GM19455 (cell line): ENCODE results near the gene CPA5.

Experiments used
- ATAC-seq: cut with Tn5 transposase; IDR thresholded peaks from one replicate; pipeline ENCODE4 v1.9.1; 2021; ENCODE audit not compliant: unreplicated experiment

The CPA5 gene

DNA sequence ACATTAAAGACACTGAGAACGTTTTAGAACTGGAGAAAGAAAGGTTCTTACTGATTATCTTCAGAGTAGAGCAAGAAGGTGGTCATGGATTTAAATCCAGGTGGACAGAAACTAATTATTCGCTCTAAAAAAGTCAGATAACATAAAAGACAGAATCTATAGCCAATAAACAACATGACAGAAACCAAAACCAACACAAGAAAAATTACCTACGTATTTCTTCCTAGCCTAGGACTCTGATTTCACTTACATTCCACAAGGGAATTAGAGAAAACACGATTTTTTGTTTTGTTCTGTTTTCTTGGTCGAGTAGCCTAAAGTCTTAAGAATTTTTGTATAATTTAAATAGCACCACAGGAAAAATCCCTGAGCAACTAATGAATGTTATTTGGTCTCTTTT lies 50.8 kb downstream of the CPA5 start:
- ATAC-seq: no peak

DNA sequence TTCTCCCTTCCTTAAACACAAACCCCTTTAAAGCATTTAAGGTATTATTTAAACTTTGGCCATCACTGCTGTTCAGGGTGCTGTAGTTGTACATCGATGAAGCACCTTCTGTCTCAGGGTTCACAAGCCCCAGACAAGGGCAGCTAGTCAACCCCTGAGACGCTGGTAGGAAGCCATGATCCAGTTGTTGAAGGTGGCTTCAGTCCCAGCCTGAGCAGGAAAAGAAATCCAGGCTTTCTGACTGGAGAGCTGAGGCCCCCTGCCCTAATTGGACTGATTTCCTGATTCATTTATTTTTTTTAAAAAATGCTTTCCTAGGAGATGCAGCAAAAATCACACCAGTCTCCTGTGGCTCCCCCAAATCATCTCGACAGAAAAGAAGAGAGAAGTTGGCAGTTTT lies 51.5 kb downstream of the CPA5 start:
- ATAC-seq: no peak

DNA sequence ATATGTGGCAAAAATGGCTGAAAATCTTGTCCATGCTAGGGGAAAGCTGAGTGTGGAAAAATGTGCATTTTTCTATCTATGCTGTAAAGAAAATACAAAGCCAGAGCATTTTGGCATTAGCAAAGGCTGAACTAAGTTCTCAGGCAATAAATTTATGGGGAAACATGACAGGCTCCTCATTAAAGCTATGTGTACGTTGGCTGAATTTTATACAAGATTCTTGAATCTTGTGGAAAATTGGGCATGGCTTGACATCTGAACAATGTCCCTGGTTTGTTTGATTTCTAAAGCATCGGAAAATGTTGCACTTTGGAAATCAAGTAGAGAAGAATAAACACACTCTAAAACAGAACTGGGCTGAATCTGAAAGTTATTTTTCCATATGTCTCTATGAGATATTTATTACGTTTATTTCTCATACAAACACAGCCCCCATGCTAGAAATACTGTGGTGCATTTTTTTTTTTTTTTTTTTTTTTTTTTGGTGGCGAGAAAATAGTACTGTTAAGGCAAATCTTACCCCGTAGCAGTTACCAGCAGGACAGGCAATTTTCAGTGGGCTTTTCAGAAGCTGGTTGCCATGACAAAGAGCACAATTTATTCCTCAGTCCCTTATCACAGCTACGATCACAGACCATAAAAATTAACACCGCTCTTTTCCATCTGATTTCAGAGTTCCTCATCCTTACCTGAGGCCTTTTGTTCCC lies 52.6 kb downstream of the CPA5 start:
- ATAC-seq: no peak

DNA sequence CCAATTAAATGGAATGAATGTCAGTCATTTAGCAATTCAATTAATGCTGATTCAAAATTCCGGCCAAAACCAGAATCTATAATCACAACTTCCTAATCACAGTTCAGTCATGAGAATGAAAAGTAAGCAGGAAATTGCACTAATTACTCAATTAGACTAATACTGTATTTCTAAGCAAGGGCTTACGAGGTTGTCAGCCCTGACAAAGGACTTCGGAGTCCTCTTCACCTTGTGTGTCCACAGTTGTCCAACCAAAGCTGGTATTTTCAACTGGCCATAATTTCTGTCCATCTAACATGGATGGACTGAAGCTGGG lies 53.1 kb downstream of the CPA5 start:
- ATAC-seq: no peak

DNA sequence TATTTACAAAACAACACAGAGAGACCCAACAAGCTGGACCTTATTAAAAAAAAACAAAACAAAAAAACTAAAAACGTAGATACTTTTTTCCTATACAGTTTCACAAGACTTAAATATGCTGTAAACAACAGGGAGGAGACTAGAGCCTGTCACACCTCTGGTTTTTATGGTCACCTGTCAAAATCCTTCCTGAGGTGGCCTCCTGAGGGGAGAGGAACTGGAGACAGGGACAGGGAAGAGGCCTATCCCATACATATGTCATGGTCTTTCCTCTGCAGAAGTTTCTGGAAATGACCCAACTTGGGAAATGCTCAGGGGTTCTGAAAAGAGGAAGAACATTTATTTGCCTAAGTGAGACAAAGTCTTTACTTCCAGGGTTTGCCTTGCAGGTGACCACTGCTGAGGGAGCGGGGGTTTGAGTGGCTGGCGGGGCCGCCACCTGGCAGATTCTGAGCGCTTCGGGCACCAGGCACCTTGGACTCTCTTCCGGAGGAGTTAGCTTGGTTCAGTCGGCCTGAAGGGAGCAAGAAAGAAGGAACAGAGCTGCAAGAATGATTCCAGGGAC lies 54.0 kb downstream of the CPA5 start:
- ATAC-seq: no peak

DNA sequence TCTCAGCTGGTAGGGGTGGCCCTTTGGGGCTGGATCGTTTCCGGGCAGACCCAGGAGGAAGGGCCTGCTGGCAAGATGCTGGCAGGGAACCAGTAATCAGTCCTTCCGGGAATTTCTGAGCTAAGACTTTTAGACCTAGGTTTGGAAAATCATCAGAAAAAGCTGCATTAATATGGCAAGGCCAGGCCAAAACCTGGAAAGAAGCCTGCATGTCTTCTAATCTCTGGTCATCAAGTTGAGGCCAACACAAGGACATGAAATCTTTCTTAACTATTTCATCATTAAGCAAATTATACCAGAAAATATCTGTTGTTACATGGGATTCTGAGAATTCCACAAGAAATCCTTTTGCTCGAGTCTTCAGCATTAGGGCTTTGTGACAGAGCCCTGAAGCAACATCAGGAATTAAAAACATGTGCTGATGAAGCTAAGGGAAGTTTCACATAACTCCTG lies 55.5 kb downstream of the CPA5 start:
- ATAC-seq: no peak

DNA sequence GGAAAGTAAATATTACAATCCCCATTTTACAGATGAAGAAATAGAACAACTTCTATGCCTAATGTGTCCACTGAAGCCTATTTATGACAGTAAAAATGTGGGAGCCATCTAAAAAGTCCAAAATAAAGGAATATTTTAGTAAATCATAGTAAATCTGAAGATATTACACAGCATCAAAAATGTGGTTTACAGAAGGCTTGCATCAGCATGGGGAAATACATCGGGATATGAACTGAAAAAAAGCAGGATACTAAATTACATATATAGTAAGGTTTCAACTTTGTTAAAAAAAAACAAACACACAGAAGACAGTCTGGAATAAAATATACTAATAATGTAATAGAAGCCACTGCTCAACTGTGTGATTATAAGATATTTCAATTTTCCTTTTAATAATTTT lies 56.5 kb downstream of the CPA5 start:
- ATAC-seq: no peak

DNA sequence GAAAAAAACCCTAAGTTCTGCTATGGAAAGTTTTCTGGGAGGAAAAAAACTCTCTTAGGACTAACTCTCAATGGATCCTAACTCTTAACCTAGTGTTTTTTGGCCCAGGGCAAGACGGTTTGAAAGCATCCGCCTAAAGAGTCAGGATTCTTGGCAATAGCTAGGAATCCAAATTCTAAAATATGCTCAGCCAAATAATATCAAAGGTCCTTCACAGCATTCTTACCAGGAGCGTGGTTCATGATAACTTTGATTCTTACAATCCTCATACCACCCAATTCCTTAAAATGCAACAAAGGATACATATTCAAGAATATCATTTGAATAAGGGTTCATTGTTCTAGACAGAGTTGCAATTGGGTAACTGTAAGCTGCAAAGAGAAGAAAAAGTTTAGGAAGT lies 57.0 kb downstream of the CPA5 start:
- no peak for ATAC-seq

DNA sequence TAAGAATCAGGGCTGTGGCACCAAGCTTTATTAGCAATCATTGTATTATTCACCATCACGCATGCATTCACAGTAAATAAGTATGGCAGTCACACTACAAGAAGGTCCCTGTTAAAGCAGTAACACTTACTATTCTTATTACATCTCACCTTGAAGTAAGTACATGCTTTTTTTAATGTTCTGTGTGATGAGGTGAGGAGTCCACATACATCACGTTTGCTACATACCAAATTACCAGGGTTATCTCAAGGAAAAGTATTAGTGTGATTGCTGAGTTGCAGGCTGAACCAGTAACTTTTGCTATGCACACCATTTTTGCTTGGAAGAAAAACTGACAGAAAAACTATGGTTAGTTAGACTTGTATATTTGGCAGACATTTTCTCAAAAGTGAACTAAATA lies 60.4 kb downstream of the CPA5 start:
- ATAC-seq: no peak

DNA sequence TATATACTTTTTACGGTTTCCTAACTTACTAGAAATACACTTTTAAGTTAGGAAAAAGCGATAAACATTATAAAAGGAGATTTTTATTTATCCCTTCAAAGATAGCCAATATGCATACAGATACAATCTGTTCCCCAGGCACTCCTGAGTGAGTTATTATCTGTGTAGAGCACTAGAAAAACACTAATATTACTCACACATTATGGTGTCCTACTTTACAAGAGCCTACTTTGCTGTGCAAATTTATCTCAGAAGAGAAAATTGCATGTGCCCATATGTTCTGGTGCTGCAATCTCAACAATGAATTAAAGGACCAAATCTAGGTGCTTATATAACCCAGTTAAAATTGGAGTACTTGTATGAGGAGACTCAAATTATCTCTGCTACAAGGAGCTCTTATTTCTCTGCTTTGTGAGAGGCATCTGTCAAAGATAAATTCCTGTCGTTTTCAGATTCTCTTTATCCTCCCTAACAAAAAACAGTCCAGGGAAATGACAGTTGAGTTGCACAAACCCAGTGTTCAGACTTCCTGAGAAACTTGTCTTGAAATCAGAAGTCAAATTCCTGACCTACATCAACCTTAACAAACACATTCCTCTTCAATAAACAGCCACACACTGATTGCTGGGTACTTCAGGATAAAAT lies 64.6 kb downstream of the CPA5 start:
- no peak for ATAC-seq

DNA sequence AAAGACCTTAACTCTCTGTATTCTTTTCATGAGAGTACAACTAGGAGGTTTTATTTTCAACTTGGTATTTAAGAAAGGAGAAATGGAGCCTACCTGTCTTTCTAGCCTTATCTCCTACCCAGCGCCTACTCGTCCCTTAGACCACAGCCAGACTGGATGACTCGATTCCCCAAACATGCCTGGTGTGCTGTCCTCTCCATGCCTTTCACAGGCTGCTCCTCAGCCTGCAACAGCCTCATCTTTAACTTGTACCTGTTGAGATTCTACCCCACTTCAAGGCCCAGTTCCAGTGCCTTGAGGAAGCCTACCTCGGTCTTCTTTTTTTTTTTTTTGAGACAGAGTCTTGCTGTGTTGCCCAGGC lies 65.1 kb downstream of the CPA5 start:
- ATAC-seq: no peak

DNA sequence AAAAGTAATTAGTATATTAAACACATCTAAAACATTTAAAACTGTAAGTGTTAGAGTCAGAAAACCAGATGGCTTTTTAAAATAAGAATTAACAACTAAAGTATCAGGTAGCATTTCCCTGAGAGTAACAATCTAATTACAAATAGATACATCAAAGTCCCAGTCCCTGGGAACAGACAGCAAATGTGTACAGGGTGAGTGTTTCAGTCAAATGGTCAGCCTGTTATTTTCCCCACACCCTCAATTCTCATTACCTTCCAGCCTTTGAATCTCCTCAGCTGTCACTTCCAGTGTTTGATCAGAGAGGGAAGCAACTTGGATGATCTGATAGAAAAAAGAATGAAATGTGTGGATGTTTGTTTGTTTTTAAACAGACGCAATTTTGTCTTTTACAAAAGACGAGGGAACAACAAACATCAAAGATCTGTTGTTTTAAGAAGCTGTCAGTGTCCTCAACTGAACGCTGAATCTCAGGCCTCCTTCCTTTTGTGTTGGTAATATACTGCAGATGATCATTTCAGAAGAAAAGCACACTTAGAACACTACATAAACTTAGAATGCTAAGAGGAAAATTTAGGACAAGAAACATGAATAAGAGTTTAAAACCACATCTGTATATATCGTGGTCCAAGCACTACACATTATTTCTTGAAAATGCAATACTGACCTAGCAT lies 66.4 kb downstream of the CPA5 start:
- no peak for ATAC-seq

DNA sequence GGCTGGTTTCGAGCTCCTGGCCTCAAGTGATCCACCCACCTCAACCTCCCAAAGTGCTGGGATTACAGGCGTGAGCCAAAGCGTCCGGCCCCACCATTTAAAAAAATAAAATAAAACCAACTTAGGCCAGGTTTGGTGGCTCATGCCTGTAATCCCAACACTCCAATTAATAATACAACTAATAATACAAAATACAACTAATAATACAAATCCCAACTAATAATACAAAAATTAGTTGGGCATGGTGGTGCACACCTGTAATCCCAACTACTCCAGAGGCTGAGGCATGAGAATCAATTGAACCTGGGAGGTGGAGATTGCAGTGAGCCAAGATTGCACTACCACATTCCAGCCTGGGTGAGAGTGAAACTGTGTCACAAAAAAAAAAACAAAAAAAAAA lies 68.6 kb downstream of the CPA5 start:
- no peak for ATAC-seq

DNA sequence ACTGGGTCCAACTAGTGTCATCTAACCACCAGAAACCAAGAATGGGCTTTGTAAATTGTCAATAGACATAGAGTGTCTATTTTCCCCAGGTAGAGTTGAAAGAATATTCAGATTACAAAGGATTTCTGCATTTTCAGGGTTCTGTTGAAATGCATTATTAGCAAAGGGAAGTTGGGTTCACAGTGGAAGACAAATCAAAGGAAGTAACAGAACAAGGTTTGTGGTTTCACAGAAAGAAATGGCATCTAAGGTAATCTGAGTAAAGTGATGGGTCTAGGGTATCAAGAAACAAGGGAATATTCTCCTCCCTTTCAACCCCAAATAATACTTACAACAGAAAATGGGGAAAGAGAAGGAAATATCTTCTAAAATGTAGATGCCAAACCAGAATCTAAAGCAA lies 70.4 kb downstream of the CPA5 start:
- ATAC-seq: no peak

DNA sequence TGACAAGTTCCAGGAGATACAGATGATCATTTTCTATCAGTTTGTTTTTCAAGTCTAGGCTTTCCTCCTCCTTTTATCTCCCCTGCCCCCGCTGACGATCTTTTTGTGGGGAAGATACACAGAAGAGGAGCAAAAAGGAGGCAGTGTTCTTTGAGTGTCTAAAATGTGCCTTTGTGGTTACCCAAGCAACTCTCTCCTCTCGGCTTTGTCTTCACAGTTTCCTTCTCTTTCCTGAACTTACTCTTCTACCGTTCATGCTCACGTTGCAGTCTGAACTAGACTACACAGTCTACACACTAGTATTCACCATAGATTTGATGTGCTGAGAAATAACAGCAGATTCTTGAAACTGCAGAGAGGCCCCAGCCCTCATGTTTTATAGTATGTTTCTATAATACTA lies 72.6 kb downstream of the CPA5 start:
- no peak for ATAC-seq

DNA sequence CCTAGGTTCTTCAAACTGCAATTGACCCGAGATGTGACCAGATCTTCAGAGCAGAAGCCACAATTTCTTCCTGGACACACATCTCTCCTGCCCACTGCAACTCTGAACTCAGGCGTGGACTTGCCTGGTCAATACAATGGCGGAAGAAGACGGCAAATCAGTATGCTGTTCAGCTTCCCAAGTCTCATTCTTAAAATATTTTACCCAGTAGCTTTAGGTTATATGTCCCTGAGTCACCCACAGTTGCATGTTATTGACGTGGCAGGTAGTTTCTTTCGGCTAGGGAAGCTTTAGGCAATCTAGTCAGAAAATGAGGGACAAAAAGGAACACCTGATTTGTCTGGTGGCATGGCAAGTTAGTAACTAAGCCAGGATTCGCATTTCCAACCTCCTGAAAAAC lies 73.7 kb downstream of the CPA5 start:
- no peak for ATAC-seq
